ENCODE results near the gene UBE2I. TPM values are rescaled to one million over a fixed set of nuclear protein-coding genes. Genes with fewer than 3 reads are reported as not detected.
A peak's percentile ranks its signal among the peaks of the same experiment; 100 is the strongest.
"Not testable (repeated sequence)": the region's sequence is repeated elsewhere in the genome, so short reads cannot be mapped to it uniquely, and the experiment has no call there.

Gene UBE2I
- total and polyA plus RNA-seq, 5 donors: 73.5 to 95.3 (median 86.2) TPM

GRCh38 chr16:1265826-1266225 is 43.6 kb upstream of the UBE2I start:
- 87% methylated on average over 19 of the region's 19 CpGs for WGBS
- no peak overlapping the region for H3K4me3 ChIP-seq (ENCODE audit: low read length)
- intact Hi-C loops (cut with DNase I): no loop called here
- H3K4me1 ChIP-seq (ENCODE audit: control insufficient read depth, insufficient read depth, low read length): no peaks in the 10 kb centered on the region
- H3K27me3 ChIP-seq (ENCODE audit: control insufficient read depth, insufficient read depth): no peaks in the 10 kb centered on the region
- ATAC-seq (no peak), DNase-seq (peak in 2 of 3 donors; percentile 9 to 40)
- H3K9me3 ChIP-seq (ENCODE audit: control insufficient read depth, low read length): no peaks in the 10 kb centered on the region
- no peak overlapping the region for H3K27ac ChIP-seq (ENCODE audit: low read length)

- H3K9me3 ChIP-seq (ENCODE audit: control insufficient read depth, low read length); ATAC-seq; H3K4me3 ChIP-seq (ENCODE audit: low read length); H3K27me3 ChIP-seq (ENCODE audit: control insufficient read depth, insufficient read depth); DNase-seq; H3K27ac ChIP-seq (ENCODE audit: low read length); intact Hi-C loops (cut with DNase I); H3K4me1 ChIP-seq (ENCODE audit: control insufficient read depth, insufficient read depth, low read length): not testable (repeated sequence)
- 95% methylated on average over 7 of the region's 7 CpGs for whole genome bisulfite sequencing
Measured at GRCh38 chr16:1269418-1269817, 40.0 kb upstream of the UBE2I start.

GRCh38 chr16:1271380-1271723 is 38.1 kb upstream of the UBE2I start:
- Histone ChIP-seq H3K4me3 (ENCODE audit: low read length) (no peak overlapping the region), H3K4me1 (ENCODE audit: control insufficient read depth, insufficient read depth, low read length) (no peaks in the 10 kb centered on the region), H3K27me3 (ENCODE audit: control insufficient read depth, insufficient read depth) (no peaks in the 10 kb centered on the region), H3K27ac (ENCODE audit: low read length) (no peak overlapping the region), H3K9me3 (ENCODE audit: control insufficient read depth, low read length) (no peaks in the 10 kb centered on the region)
- no peak for ATAC-seq
- DNase-seq: no peak
- intact Hi-C loops (cut with DNase I): no loop called here
- WGBS: 76% methylated on average over 12 of the region's 12 CpGs

- intact Hi-C loops (cut with DNase I); H3K27ac ChIP-seq (ENCODE audit: low read length); H3K27me3 ChIP-seq (ENCODE audit: control insufficient read depth, insufficient read depth); H3K4me3 ChIP-seq (ENCODE audit: low read length); H3K9me3 ChIP-seq (ENCODE audit: control insufficient read depth, low read length); H3K4me1 ChIP-seq (ENCODE audit: control insufficient read depth, insufficient read depth, low read length): not testable (repeated sequence)
- peak; percentile 39 to 76 (median 75) for DNase-seq
- 15% methylated on average over 19 of the region's 19 CpGs for WGBS
- ATAC-seq: peak; percentile 9 to 32
Measured at GRCh38 chr16:1271724-1272413, 37.6 kb upstream of the UBE2I start.

GRCh38 chr16:1272453-1273198 is 36.8 kb upstream of the UBE2I start:
- Histone ChIP-seq H3K27me3 (ENCODE audit: control insufficient read depth, insufficient read depth) (no peaks in the 10 kb centered on the region), H3K4me3 (ENCODE audit: low read length) (no peak overlapping the region), H3K4me1 (ENCODE audit: control insufficient read depth, insufficient read depth, low read length) (no peaks in the 10 kb centered on the region), H3K27ac (ENCODE audit: low read length) (no peak overlapping the region), H3K9me3 (ENCODE audit: control insufficient read depth, low read length) (no peaks in the 10 kb centered on the region)
- intact Hi-C loops (cut with DNase I): no loop called here
- peak in 1 of 2 donors; percentile 8 for ATAC-seq
- 74% methylated on average over 9 of the region's 9 CpGs for WGBS
- DNase-seq: no peak

- no peak for ATAC-seq
- no peak overlapping the region for H3K4me3 ChIP-seq (ENCODE audit: low read length)
- no peak overlapping the region for H3K27ac ChIP-seq (ENCODE audit: low read length)
- intact Hi-C loops (cut with DNase I): no loop called here
- H3K9me3 ChIP-seq (ENCODE audit: control insufficient read depth, low read length): no peaks in the 10 kb centered on the region
- no peak for DNase-seq
- no peaks in the 10 kb centered on the region for H3K27me3 ChIP-seq (ENCODE audit: control insufficient read depth, insufficient read depth)
- WGBS: 86% methylated on average over 15 of the region's 15 CpGs
- no peaks in the 10 kb centered on the region for H3K4me1 ChIP-seq (ENCODE audit: control insufficient read depth, insufficient read depth, low read length)
Measured at GRCh38 chr16:1273816-1274215, 35.6 kb upstream of the UBE2I start.

- no peaks in the 10 kb centered on the region for H3K4me1 ChIP-seq (ENCODE audit: control insufficient read depth, insufficient read depth, low read length)
- ATAC-seq: no peak
- 95% methylated on average over 7 of the region's 7 CpGs for WGBS
- H3K4me3 ChIP-seq (ENCODE audit: low read length): no peak overlapping the region
- no peaks in the 10 kb centered on the region for H3K9me3 ChIP-seq (ENCODE audit: control insufficient read depth, low read length)
- no peak overlapping the region for H3K27ac ChIP-seq (ENCODE audit: low read length)
- H3K27me3 ChIP-seq (ENCODE audit: control insufficient read depth, insufficient read depth): no peaks in the 10 kb centered on the region
- intact Hi-C loops (cut with DNase I): no loop called here
- DNase-seq: no peak
Measured at GRCh38 chr16:1274767-1275166, 34.7 kb upstream of the UBE2I start.

GRCh38 chr16:1275791-1276579 is 33.5 kb upstream of the UBE2I start:
- ATAC-seq (no peak), DNase-seq (peak in 1 of 3 donors; percentile 50)
- WGBS: 66% methylated on average over 30 of the region's 30 CpGs
- Histone ChIP-seq H3K9me3 (ENCODE audit: control insufficient read depth, low read length) (no peaks in the 10 kb centered on the region), H3K4me3 (ENCODE audit: low read length) (no peak overlapping the region), H3K27me3 (ENCODE audit: control insufficient read depth, insufficient read depth) (no peaks in the 10 kb centered on the region), H3K4me1 (ENCODE audit: control insufficient read depth, insufficient read depth, low read length) (no peaks in the 10 kb centered on the region), H3K27ac (ENCODE audit: low read length) (no peak overlapping the region)
- intact Hi-C loops (cut with DNase I): no loop called here

GRCh38 chr16:1276580-1276878 is 32.9 kb upstream of the UBE2I start:
- intact Hi-C loops (cut with DNase I): no loop called here
- no peak overlapping the region for H3K4me3 ChIP-seq (ENCODE audit: low read length)
- H3K27me3 ChIP-seq (ENCODE audit: control insufficient read depth, insufficient read depth): no peaks in the 10 kb centered on the region
- no peak for DNase-seq
- ATAC-seq: no peak
- WGBS: 84% methylated on average over 14 of the region's 14 CpGs
- H3K4me1 ChIP-seq (ENCODE audit: control insufficient read depth, insufficient read depth, low read length): no peaks in the 10 kb centered on the region
- H3K27ac ChIP-seq (ENCODE audit: low read length): no peak overlapping the region
- H3K9me3 ChIP-seq (ENCODE audit: control insufficient read depth, low read length): no peaks in the 10 kb centered on the region

- no peaks in the 10 kb centered on the region for H3K9me3 ChIP-seq (ENCODE audit: control insufficient read depth, low read length)
- WGBS: 76% methylated on average over 19 of the region's 19 CpGs
- peak in 1 of 3 donors; percentile 49 for DNase-seq
- H3K4me1 ChIP-seq (ENCODE audit: control insufficient read depth, insufficient read depth, low read length): no peaks in the 10 kb centered on the region
- intact Hi-C loops (cut with DNase I): no loop called here
- ATAC-seq: no peak
- no peaks in the 10 kb centered on the region for H3K27me3 ChIP-seq (ENCODE audit: control insufficient read depth, insufficient read depth)
- no peak overlapping the region for H3K4me3 ChIP-seq (ENCODE audit: low read length)
- H3K27ac ChIP-seq (ENCODE audit: low read length): no peak overlapping the region
Measured at GRCh38 chr16:1277151-1277598, 32.3 kb upstream of the UBE2I start.

GRCh38 chr16:1277617-1278282 is 31.7 kb upstream of the UBE2I start:
- WGBS: 36% methylated on average over 21 of the region's 21 CpGs
- H3K4me3 ChIP-seq (ENCODE audit: low read length): no peak overlapping the region
- DNase-seq: peak in 1 of 3 donors; percentile 40
- H3K27me3 ChIP-seq (ENCODE audit: control insufficient read depth, insufficient read depth): no peaks in the 10 kb centered on the region
- H3K4me1 ChIP-seq (ENCODE audit: control insufficient read depth, insufficient read depth, low read length): no peaks in the 10 kb centered on the region
- H3K9me3 ChIP-seq (ENCODE audit: control insufficient read depth, low read length): no peaks in the 10 kb centered on the region
- intact Hi-C loops (cut with DNase I): no loop called here
- H3K27ac ChIP-seq (ENCODE audit: low read length): no peak overlapping the region
- ATAC-seq: no peak

Data from right cardiac atrium (tissue), 5 donors.